Measurements from ENCODE around the gene WNT10A. TPM values are rescaled to one million over a fixed set of nuclear protein-coding genes. Genes with fewer than 3 reads are reported as not detected.

WNT10A gene
- total and polyA plus RNA-seq, 2 of the 8 experiments (the other 6 are each of a cell fraction or from before 2014, with no cell fraction given) = 0.05 TPM; not detected in 1

DNA sequence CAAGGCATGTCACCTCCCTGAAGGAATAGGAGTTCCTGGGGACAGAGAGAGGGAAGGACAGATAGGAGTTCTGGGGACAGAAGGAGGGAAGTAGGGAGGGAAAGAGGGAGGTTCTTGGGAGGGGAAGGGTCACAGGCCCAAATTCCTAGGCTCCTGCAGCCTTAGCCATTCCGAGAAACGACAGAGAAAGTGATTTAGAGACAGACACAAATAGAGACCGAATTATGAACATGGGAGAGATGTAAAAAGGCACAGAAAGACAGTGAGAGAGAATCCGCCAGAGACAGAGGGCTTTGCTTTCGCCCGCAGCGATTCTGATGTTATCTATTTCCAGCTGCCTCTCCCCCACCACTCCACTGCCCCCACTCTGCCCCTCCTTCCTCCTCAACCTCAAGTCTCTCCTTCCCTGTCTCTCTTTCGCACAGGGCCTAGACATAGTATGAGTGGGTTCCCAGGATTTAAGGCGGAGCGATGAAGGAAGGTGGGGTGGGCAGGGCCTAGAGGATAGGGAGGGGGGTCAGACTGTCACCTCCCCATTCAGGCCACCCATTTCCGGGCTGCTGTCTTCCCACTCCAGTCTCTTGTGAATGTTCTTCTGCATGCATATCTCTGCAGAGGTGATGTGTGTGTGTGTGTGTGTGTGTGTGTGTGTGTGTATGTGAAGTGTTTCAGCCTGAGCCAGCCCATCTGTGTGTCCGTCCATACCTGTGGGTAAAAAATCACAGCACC lies 24.3 kb upstream of the WNT10A start:
- CTCF ChIA-PET (ENCODE audit: partially characterized antibody) = interaction anchor here (1.0 to 3.0 kb wide), 11 partner anchors 16 to 146 kb away, joined by 3 to 35 read pairs (median 6); partner anchors contain the start of gene FEV
- POLR2A ChIA-PET (ENCODE audit: partially characterized antibody) = interaction anchor here (1.3 kb wide), 1 partner anchor 8 kb away, joined by 4 read pairs; no protein-coding TSS in a partner anchor
- no peak for FAIRE-seq
- TF ChIP-seq SUZ12 (IDR thresholded peaks at IDR 0.05; ENCODE audit: low read length) = peak; percentile 43; the same call in 1 of the 2 replicates
- TF ChIP-seq RNF2 (IDR thresholded peaks at IDR 0.05; ENCODE audit: borderline replicate concordance, low read depth, low read length, missing control alignments, poor library complexity, severe bottlenecking) = peak; percentile 32

More for the DNA sequence above, 24.3 kb upstream of the WNT10A start:
- DNase-seq (ENCODE audit: low read depth in 1 of 2, low spot score in 2 of 2) = no peak
- no peaks in the 10 kb centered on the region for H3K79me1 ChIP-seq (ENCODE audit: low read depth, low read length)
- H4K91ac ChIP-seq (replicated peaks; ENCODE audit: insufficient read length, low read length) = no peak overlapping the region
- no peak overlapping the region for H3K18ac ChIP-seq (ENCODE audit: extremely low read depth, low read length)
- H2BK15ac ChIP-seq (ENCODE audit: low read length) = no peak overlapping the region
- no peak overlapping the region for H3K14ac ChIP-seq (ENCODE audit: insufficient read length)
- H3K79me2 ChIP-seq (ENCODE audit: control insufficient read depth in 1 of 2, insufficient read depth in 2 of 2, low read length in 2 of 2) = no peaks in the 10 kb centered on the region
- H3K36me3 ChIP-seq (ENCODE audit: control insufficient read depth in 2 of 4, insufficient read depth in 4 of 4, low read length in 3 of 4) = peaks cover 0 to 2% (median 0%) of the 10 kb centered on the region in 4 experiments; a peak in 1 of 8 replicates
- H3K27ac ChIP-seq (ENCODE audit: low read depth, low read length) = no peak overlapping the region
- 0 out of 2 replicates have a peak overlapping the region, but pooled peaks have one; percentile 39 for H2BK12ac ChIP-seq (ENCODE audit: low read depth, low read length)
- H3K4me3 ChIP-seq (ENCODE audit: extremely low read depth in 1 of 4, insufficient read depth in 2 of 4, low read depth in 3 of 4, low read length in 4 of 4) = no peak overlapping the region
- no peak overlapping the region for H3K4ac ChIP-seq (replicated peaks; ENCODE audit: insufficient read length, low read depth, low read length)
- H3K23me2 ChIP-seq (ENCODE audit: low read depth, low read length) = peaks cover 5% of the 10 kb centered on the region; the same call in 1 of the 2 replicates
- no peak overlapping the region for H2AK5ac ChIP-seq (ENCODE audit: low read depth, low read length)
- H3K56ac ChIP-seq (replicated peaks; ENCODE audit: insufficient read length, low read depth, low read length) = no peak overlapping the region
- no peaks in the 10 kb centered on the region for H3K9me3 ChIP-seq (ENCODE audit: insufficient read depth in 2 of 2, low read depth in 1 of 2, low read length in 1 of 2)
- no peak overlapping the region; a peak in 1 of 4 replicates for H3K4me2 ChIP-seq (ENCODE audit: insufficient read depth in 1 of 2, low read depth in 2 of 2, low read length in 2 of 2)
- H2BK120ac ChIP-seq (replicated peaks; ENCODE audit: low read depth, low read length) = no peak overlapping the region
- H2BK5ac ChIP-seq (ENCODE audit: low read depth, low read length) = no peak overlapping the region
- no peak overlapping the region for H2AFZ ChIP-seq (ENCODE audit: low read length)
- no peak overlapping the region for H2BK20ac ChIP-seq (ENCODE audit: low read length)
- H4K5ac ChIP-seq (ENCODE audit: insufficient read length, low read depth, low read length) = no peak overlapping the region
- H3K9ac ChIP-seq (replicated peaks in 1 of 4; ENCODE audit: extremely low read depth in 1 of 4, low read depth in 3 of 4, low read length in 3 of 4) = no peak overlapping the region
- WGBS, 2 experiments (ENCODE audit: extremely low coverage in 1 of 2, insufficient coverage in 1 of 2, insufficient read length in 1 of 2, insufficient replicate concordance in 2 of 2, low coverage in 1 of 2, low lambda C conversion rate in 2 of 2, missing lambda C conversion rate in 1 of 2) = 28% methylated on average over 12 of the region's 12 CpGs; no CpG with 5 or more reads in 1 of the 2 experiments
- H3K23ac ChIP-seq (ENCODE audit: insufficient read length) = no peak overlapping the region
- peaks cover 16 to 50% (median 27%) of the 10 kb centered on the region in 4 experiments for H3K4me1 ChIP-seq (replicated peaks in 1 of 4; ENCODE audit: control insufficient read depth in 3 of 4, insufficient read depth in 4 of 4, low read length in 3 of 4)
- H4K8ac ChIP-seq (ENCODE audit: extremely low read depth, insufficient read depth, low read length) = no peak overlapping the region
- peaks cover 11 to 13% of the 10 kb centered on the region in 2 experiments for H4K20me1 ChIP-seq (replicated peaks in 1 of 2; ENCODE audit: control insufficient read depth in 1 of 2, insufficient read depth in 2 of 2, low read length in 2 of 2)
- H3K27me3 ChIP-seq (replicated peaks in 1 of 4; ENCODE audit: control insufficient read depth in 3 of 4, extremely low read depth in 1 of 4, insufficient read depth in 3 of 4, low read length in 3 of 4) = peaks cover 76 to 87% (median 83%) of the 10 kb centered on the region in 4 experiments

Measured in H1 (cell line).